Liver (tissue), 3 donors: ENCODE results near the gene CCDC144A.
"Not testable (repeated sequence)": the region's sequence is repeated elsewhere in the genome, so short reads cannot be mapped to it uniquely, and the experiment has no call there.

Experiments
- CTCF ChIP-seq: fragments of 150-350 bp; IDR thresholded peaks from 2 replicates; pipeline ENCODE4 v1.5.1; 2017; ENCODE audit warnings: improper control_type of control experiment, low read depth, low read length; ENCODE audit not compliant: missing input control
- GABPA ChIP-seq, 2 donors: IDR thresholded peaks in 1 of 2; conservative IDR thresholded peaks in 1 of 2; 2 replicates each; pipeline ENCODE4 v1.6.1; 2016; ENCODE audit warnings: antibody characterized with exemption in 2 of 2, mild to moderate bottlenecking in 1 of 2, moderate library complexity in 1 of 2
- JUND ChIP-seq, 2 donors: IDR thresholded peaks; 2 replicates each; pipeline ENCODE4 v1.6.1; 2016; ENCODE audit warnings: antibody characterized with exemption in 2 of 2
- MAX ChIP-seq: IDR thresholded peaks from 2 replicates; pipeline ENCODE4 v1.6.1; 2016; ENCODE audit warnings: antibody characterized with exemption
- SP1 ChIP-seq: IDR thresholded peaks from 2 replicates; pipeline ENCODE4 v1.6.1; 2018; ENCODE audit warnings: antibody characterized with exemption, mild to moderate bottlenecking
- donor health status: healthy.
- donor health status: healthy.

GRCh38 chr17:16772394-16773145 lies 82.5 kb downstream of the CCDC144A start:
- TF ChIP-seq CTCF; SP1; JUND (IDR thresholded peaks at IDR 0.05); GABPA (IDR thresholded peaks at IDR 0.05 in 1 of 2, conservative IDR thresholded peaks at IDR 0.05 in 1 of 2); MAX: not testable (repeated sequence)
